ENCODE measurements around the gene TMPRSS6. TPM values are rescaled to one million over a fixed set of nuclear protein-coding genes. Genes with fewer than 3 reads are reported as not detected.

Gene TMPRSS6
- total RNA-seq, 4 donors from 2014 or later, result under 0.01 to 0.09 TPM; not detected in 2

DNA sequence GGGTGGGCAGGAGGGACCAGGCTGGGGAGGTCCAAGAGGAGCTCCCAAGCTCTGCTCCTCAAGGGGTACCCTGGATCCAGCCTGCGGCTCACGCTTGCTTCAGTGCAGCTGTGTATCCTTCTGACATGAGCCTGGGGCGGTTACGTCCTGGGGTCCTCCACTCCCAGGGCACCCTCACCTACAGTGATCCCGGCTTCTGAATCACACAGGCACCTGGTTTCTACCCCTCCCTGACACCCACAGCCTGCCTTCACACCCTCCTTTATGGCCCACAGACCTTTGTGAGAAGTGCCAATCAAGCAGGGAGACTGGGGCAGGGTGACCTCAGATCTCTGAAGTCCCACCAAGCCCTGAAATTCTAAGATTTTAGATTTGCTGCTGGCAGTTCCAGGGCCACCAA lies 88.5 kb downstream of the TMPRSS6 start:
- Histone ChIP-seq H3K4me1 (peaks cover 38 to 77% (median 44%) of the 10 kb centered on the region in 3 donors), H3K4me3 (peak overlapping the region in 2 of 4 donors; percentile 87 to 97), H3K27me3 (no peaks in the 10 kb centered on the region), H3K9me3 (no peaks in the 10 kb centered on the region), H3K36me3 (peaks cover 11 to 50% (median 15%) of the 10 kb centered on the region in 3 donors), H3K27ac (peak overlapping the region in 3 of 4 donors; percentile 92 to 97 (median 96))
- intact Hi-C loops (cut with DNase I), result no loop called here
- no peak for DNase-seq
- WGBS, 2 donors, result 73 to 88% methylated on average over 2 to 3 of the region's 5 CpGs
- TF ChIP-seq POLR2A (IDR thresholded peaks at IDR 0.05), result no peak
- TF ChIP-seq CTCF (IDR thresholded peaks at IDR 0.05), result no peak

GRCh38 chr22:37020192-37020479 lies 89.4 kb downstream of the TMPRSS6 start:
- Histone ChIP-seq H3K27ac (peak overlapping the region; percentile 92 to 99 (median 96)), H3K9me3 (no peaks in the 10 kb centered on the region), H3K27me3 (no peaks in the 10 kb centered on the region), H3K4me3 (peak overlapping the region; percentile 79 to 97 (median 92)), H3K4me1 (peaks cover 35 to 77% (median 43%) of the 10 kb centered on the region in 3 donors), H3K36me3 (peaks cover 7 to 40% (median 8%) of the 10 kb centered on the region in 3 donors)
- intact Hi-C loops (cut with DNase I), result no loop called here
- no peak for TF ChIP-seq POLR2A (IDR thresholded peaks at IDR 0.05)
- TF ChIP-seq CTCF (IDR thresholded peaks at IDR 0.05), result no peak
- 0 to 1% methylated on average over 5 of the region's 5 CpGs for WGBS, 2 donors
- no peak for DNase-seq

DNA sequence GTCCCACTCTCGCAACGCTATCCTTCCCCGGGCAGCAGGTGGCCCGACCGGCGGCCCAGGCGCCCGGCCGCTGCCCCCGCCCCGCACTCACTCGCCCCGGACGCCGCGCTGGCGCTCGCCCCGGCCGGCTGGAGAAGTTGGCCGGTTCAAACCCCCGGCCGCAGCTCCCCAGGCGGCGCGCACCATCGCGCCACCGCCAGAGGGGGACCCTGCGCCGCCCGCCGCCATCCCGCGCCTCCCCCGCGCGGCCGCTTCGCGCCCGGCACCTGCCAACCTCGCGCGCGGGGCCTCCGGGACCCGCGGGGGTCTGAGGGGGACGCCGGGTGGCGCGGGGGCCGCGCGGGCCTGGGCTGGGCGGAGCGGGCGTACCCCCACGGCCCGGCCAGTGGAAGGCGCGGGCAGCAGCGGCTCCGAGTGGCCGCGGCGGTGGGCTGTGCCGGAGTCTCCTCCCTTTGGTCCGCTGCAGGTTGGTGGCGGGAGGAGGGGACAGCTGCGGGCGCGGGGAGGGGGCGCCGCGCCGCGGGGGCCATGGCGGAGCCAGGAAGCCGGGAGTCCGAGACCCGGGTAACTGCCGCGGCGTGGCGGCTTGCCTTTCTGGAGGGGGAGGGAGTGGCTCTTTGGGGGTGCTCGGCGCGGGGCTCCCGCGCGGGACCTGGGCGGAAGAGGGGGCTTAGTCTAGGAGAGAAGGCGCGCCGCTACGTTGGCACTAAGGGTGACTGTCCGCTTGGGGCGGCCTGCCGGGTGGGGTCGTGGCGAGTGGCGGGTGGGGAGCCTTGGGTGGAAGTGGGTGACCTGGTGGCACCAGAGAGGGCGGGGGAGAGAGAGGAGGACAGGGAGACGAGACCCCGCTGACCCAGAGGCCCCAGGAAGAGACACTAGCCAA lies 90.0 kb downstream of the TMPRSS6 start, which contains the start of the genes MPST and TST:
Gene MPST, plus strand, starts transcription at position 434 of the 883 bp plus-strand sequence. Its CDS starts 95 bp downstream, at position 529.
Gene TST, minus strand, starts transcription at position 139 of the 883 bp plus-strand sequence. CDS start 715 bp downstream, outside the sequence.
- WGBS, 2 donors, result 0% methylated on average over 5 to 9 of the region's 107 CpGs
- Histone ChIP-seq H3K9me3 (no peaks in the 10 kb centered on the region), H3K27me3 (no peaks in the 10 kb centered on the region), H3K36me3 (peaks cover 3 to 35% (median 4%) of the 10 kb centered on the region in 3 donors), H3K4me1 (peaks cover 35 to 77% (median 46%) of the 10 kb centered on the region in 3 donors), H3K27ac (peak within 1 kb of the TSS; percentile 92 to 99 (median 96)), H3K4me3 (peak within 1 kb of the TSS; percentile 79 to 97 (median 92))
- DNase-seq, result no peak
- TF ChIP-seq POLR2A (IDR thresholded peaks at IDR 0.05) (peak in 2 of 4 donors; percentile 62 to 63), CTCF (IDR thresholded peaks at IDR 0.05) (peak in 3 of 6 experiments; percentile 53 to 71 (median 69))
- intact Hi-C loops (cut with DNase I), result no loop called here

DNA sequence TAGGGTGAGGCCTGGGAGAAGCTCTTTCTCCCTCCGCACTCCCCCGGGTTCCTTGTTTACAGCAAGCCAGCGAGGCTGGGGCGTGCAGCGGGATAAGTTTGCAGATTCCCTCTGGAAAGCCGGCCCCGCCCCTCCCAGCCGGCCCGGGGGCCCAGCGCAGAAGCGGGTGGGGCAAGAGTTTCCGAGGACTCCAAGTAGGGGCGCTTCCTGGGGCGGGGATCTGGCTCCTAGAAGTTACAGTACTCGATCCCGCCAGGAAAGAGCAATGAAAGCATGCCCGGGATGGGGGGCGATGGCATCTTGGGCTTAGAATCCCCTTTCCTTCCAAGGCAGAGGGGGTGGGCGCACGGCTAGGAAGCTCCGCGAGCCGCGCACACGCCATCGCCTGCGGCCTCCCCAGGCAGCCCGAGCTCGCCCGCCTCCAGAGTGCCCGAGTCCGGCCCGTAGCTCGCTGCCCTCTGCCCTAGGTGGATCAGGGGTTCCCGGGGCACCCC lies 90.7 kb downstream of the TMPRSS6 start:
- TF ChIP-seq CTCF (IDR thresholded peaks at IDR 0.05), result no peak
- no peak for TF ChIP-seq POLR2A (IDR thresholded peaks at IDR 0.05)
- Histone ChIP-seq H3K4me3 (peak overlapping the region; percentile 79 to 97 (median 92)), H3K36me3 (peaks cover 0 to 28% (median 0%) of the 10 kb centered on the region in 3 donors), H3K9me3 (no peaks in the 10 kb centered on the region), H3K4me1 (peaks cover 35 to 80% (median 46%) of the 10 kb centered on the region in 3 donors), H3K27me3 (no peaks in the 10 kb centered on the region), H3K27ac (peak overlapping the region; percentile 92 to 99 (median 96))
- intact Hi-C loops (cut with DNase I), result no loop called here
- no peak for DNase-seq
- WGBS, 2 donors, result 0% methylated on average over 14 of the region's 35 CpGs; no CpG with 5 or more reads in 1 of the 2 donors

All from esophagus squamous epithelium (tissue), 5 donors.